OCI-LY7 (cell line): ENCODE results near the gene ADRA2B.

ENCODE experiments used
- EZH2phosphoT487 ChIP-seq: fragments of 200-600 bp; sonication (generic); IDR thresholded peaks from 2 replicates; pipeline ENCODE4 v1.6.1; 2018; ENCODE audit warnings: low read depth, borderline replicate concordance, mild to moderate bottlenecking, mixed run types, antibody characterized with exemption, low read length, moderate library complexity, mixed read lengths
- TF ChIP-seq, protein P1 (sequence below): fragments of 200-600 bp; sonication (generic); conservative IDR thresholded peaks from 2 replicates; pipeline ENCODE4 v1.5.1; 2014; ENCODE audit warnings: mild to moderate bottlenecking, antibody characterized with exemption, low read length, moderate library complexity, mixed read lengths

DNA sequence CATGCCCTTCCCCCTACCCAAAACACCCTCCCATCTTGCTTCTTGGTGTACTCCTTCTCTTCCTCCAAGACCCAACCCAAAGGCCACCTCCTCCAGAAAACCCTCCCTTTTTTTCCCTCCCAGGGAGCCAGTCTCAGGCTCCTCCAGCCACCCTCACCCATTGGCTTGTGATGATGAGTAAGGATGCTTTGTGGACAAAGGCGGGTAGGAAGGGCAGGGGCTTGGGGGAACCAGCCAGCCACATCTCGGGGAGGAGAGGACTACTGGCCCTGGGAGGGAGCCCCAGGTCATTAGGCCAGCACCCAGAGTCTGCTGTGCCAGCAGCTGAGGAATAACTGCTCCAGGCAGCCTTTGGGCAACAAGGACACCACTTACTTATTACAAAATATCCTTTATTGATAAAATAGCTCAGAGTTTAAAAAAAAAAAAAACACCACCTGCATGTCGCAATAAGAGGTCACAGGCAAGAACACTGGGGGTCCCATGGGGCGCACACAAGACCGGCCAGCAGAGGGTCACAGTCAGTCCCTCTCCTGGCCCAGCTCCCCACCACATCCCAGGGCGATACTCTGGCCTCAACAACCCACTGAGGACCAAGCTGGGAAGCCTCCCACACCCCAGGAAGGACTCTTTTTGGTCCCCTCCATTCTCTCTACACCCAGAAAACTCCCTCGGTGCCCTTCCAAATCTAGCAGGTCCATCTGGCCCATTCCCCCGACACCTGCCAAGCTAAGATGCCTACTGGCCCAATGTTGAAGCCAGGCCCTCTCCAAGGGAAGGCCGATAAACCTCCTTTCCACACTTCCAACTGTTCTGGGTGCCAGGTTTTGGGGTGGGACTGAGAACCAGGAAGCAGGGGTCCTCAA, 3.6 kb downstream of the ADRA2B start:
- TF ChIP-seq, protein P1, sequence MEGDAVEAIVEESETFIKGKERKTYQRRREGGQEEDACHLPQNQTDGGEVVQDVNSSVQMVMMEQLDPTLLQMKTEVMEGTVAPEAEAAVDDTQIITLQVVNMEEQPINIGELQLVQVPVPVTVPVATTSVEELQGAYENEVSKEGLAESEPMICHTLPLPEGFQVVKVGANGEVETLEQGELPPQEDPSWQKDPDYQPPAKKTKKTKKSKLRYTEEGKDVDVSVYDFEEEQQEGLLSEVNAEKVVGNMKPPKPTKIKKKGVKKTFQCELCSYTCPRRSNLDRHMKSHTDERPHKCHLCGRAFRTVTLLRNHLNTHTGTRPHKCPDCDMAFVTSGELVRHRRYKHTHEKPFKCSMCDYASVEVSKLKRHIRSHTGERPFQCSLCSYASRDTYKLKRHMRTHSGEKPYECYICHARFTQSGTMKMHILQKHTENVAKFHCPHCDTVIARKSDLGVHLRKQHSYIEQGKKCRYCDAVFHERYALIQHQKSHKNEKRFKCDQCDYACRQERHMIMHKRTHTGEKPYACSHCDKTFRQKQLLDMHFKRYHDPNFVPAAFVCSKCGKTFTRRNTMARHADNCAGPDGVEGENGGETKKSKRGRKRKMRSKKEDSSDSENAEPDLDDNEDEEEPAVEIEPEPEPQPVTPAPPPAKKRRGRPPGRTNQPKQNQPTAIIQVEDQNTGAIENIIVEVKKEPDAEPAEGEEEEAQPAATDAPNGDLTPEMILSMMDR: no peak
- no peak for TF ChIP-seq EZH2phosphoT487
